Left ventricle myocardium inferior (tissue), 1 donor: ENCODE measurements around the gene RXRB. TPM values are rescaled to one million over a fixed set of nuclear protein-coding genes. Genes with fewer than 3 reads are reported as not detected.

Experiments used
- DNase-seq: peaks from one replicate; pipeline ENCODE4 v3.0.0-alpha.2; 2020
- H3K27ac ChIP-seq: fragments of 200-600 bp; replicated peaks from 2 replicates; pipeline ENCODE4 v1.8.0; 2021
- H3K27me3 ChIP-seq: fragments of 200-600 bp; 2 replicates; pipeline ENCODE4 v1.8.0; 2021; ENCODE audit warnings: low read depth
- H3K36me3 ChIP-seq: fragments of 200-600 bp; 2 replicates; pipeline ENCODE4 v1.8.0; 2021
- H3K4me1 ChIP-seq: fragments of 200-600 bp; 2 replicates; pipeline ENCODE4 v1.8.0; 2021
- H3K4me3 ChIP-seq: fragments of 200-600 bp; 2 replicates; pipeline ENCODE4 v1.8.0; 2021; ENCODE audit warnings: mild to moderate bottlenecking, moderate library complexity
- H3K9me3 ChIP-seq: fragments of 200-600 bp; replicated peaks from 2 replicates; pipeline ENCODE4 v1.8.0; 2021
- CTCF ChIP-seq: fragments of 200-600 bp; IDR thresholded peaks from 2 replicates; pipeline ENCODE4 v1.8.0; 2021; ENCODE audit warnings: antibody characterized with exemption, mild to moderate bottlenecking, borderline replicate concordance
- intact Hi-C: fragments of 100-400 bp; cut with micrococcal nuclease; formaldehyde crosslinking; loops from one replicate; pipeline ENCODE4 v1.11.0; 2022
- long read RNA-seq: library from polyadenylated mRNA; unstranded; transcript quantifications from one replicate; pipeline ENCODE4 v2.0.0, GENCODE V29; 2021
- total RNA-seq: library from RNA; stranded (reverse); fragmentation: NEBNext Ultra II Directional; extraction: Animal tissue kit (Norgen Biotek cat#: 25700); gene quantifications from one replicate; pipeline ENCODE4 v1.2.1, GENCODE V29; 2021
- donor health status: DM: no; HTN: yes; CAD: no; lungs with severe emphysema.

RXRB gene
- total RNA-seq, result 40.3 TPM
- long read RNA-seq, transcript RXRB-201 (10 exons, 2,908 nt), result major isoform, 16 of 53 reads
- long read RNA-seq, transcript RXRB-202 (10 exons, 2,846 nt), result minor isoform, 15 of 53 reads
- long read RNA-seq, partial matches to known transcripts, result 6 of 53 reads
- long read RNA-seq, other reads (novel, unspliced or antisense), result 13 of 53 reads

- H3K27ac ChIP-seq, result peak within 1 kb of the TSS; percentile 99
- H3K4me1 ChIP-seq, result peaks cover 93% of the 10 kb centered on the region
- H3K36me3 ChIP-seq, result peaks cover 50% of the 10 kb centered on the region
- intact Hi-C loops, result no loop called here
- H3K4me3 ChIP-seq, result peak within 1 kb of the TSS; percentile 99
- no peaks in the 10 kb centered on the region for H3K9me3 ChIP-seq
- peak; percentile 99 for DNase-seq
- no peaks in the 10 kb centered on the region for H3K27me3 ChIP-seq
- TF ChIP-seq CTCF, result no peak
Measured at GRCh38 chr6:33200219-33201146, at the start of gene RXRB, which contains the start of gene SLC39A7. Gene RXRB (minus strand): TSS chr6:33200665. CDS start chr6:33200476, 189 bp downstream. Gene SLC39A7 (plus strand): TSS chr6:33200867. CDS start chr6:33201246, 379 bp downstream.

GRCh38 chr6:33249732-33250630 is 49.5 kb upstream of the RXRB start:
- peaks cover 23% of the 10 kb centered on the region for H3K36me3 ChIP-seq
- peak overlapping the region; percentile 96 for H3K27ac ChIP-seq
- peaks cover 6% of the 10 kb centered on the region for H3K27me3 ChIP-seq
- H3K9me3 ChIP-seq, result no peaks in the 10 kb centered on the region
- H3K4me1 ChIP-seq, result peaks cover 30% of the 10 kb centered on the region
- intact Hi-C loops, result loop anchor here (5.0 kb wide), 2 partner anchors 88 to 128 kb away; no protein-coding TSS in a partner anchor
- peak overlapping the region; percentile 72 for H3K4me3 ChIP-seq
- TF ChIP-seq CTCF, result no peak
- DNase-seq, result no peak

GRCh38 chr6:33248932-33249731 is 48.7 kb upstream of the RXRB start:
- Histone ChIP-seq H3K27me3 (peaks cover 13% of the 10 kb centered on the region), H3K4me1 (peaks cover 30% of the 10 kb centered on the region), H3K9me3 (no peaks in the 10 kb centered on the region), H3K27ac (peak overlapping the region; percentile 96), H3K4me3 (peak overlapping the region; percentile 72), H3K36me3 (peaks cover 22% of the 10 kb centered on the region)
- intact Hi-C loops, result loop anchor here (5.0 kb wide), 2 partner anchors 87 to 127 kb away; no protein-coding TSS in a partner anchor
- DNase-seq, result peak; percentile 97
- TF ChIP-seq CTCF, result peak; percentile 35

- H3K4me1 ChIP-seq, result peaks cover 30% of the 10 kb centered on the region
- no peaks in the 10 kb centered on the region for H3K9me3 ChIP-seq
- peak; percentile 20 for TF ChIP-seq CTCF
- peak overlapping the region; percentile 96 for H3K27ac ChIP-seq
- peaks cover 17% of the 10 kb centered on the region for H3K36me3 ChIP-seq
- peaks cover 13% of the 10 kb centered on the region for H3K27me3 ChIP-seq
- peak overlapping the region; percentile 72 for H3K4me3 ChIP-seq
- intact Hi-C loops, result loop anchor here (5.0 kb wide), 2 partner anchors 86 to 126 kb away; no protein-coding TSS in a partner anchor
- DNase-seq, result peak; percentile 18
Measured at GRCh38 chr6:33248643-33248931, 48.1 kb upstream of the RXRB start.
